HG03558 (cell line): Measurements from ENCODE around the gene MLPH.

Source experiments
- ATAC-seq: cut with Tn5 transposase; IDR thresholded peaks from one replicate; pipeline ENCODE4 v1.9.1; 2021; ENCODE audit warnings: moderate number of reproducible peaks; ENCODE audit not compliant: unreplicated experiment; ENCODE audit errors: extremely low read depth

MLPH gene

DNA sequence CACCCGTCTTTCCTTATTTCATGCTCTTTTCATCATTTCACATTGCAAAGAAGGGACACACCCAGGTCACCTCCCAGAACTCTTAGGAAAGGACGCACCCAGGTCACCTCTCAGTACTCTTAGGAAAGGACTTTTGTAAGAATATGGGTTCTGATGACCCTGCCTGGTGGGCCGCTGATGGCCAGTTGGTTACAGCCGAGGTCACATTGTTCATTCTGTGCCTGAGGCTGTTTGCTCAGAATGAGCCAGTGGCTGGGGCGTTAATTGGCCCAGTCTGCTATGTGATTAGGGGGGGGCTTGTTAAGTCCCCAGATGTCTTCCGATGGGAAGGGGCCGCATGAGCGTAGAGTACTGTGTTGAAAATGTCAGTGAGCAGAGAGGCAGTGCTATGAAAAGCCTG lies 9.4 kb downstream of the MLPH start:
- no peak for ATAC-seq

DNA sequence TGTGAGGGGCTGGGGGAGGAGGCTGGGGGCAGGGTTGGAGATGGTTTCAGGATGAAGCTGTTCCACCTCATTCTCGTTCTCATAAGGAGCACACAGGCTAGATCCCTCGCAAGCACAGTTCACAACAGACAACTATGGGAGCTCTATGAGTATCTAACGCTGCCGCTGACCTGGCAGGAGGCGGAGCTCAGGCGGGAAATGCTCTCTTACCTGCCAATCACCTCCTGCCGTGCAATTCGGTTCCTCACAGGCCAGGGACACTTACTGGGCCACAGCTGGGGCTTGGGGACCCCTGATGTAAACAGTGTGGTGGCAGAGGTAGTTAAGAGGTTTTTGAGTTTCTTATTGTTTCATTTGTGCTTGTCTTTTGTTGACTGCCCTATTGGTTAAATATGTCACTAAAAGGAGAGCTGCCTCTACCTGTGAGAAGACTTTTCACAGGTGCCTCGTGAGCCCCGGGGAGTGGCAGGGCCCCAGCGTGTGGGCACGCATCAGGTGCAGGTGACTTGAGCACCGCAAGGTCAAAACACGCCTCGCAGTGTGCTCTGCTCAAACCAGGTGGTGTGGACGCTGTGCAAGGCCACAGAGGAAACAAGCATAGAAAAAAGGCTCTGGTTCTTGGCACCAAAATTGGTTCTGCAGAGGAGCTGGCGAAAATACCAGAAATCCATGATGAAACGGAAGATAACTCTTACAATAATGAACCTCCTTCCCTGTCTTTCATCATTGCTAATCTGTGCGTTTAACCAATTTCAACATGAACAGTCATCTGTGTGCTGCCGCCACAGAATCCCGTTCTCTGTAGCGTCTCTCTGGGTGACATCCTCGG lies 10.2 kb downstream of the MLPH start:
- ATAC-seq = no peak

DNA sequence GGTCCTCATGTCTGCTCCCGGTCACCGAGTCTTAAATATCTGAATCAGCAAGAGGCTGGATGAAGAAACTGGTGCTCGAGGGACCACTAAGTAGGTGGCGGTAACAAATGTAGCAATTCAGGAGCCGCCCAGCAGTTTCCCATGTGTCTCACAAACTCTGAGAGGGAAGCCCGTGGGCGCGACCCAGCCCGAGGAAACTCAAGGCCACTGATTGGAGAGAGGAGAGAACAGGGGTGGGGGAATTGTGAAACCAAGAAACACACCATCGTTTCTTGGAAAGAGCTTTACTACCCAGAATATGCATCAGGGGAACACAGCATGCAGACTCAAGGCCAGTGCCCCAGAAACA lies 10.8 kb downstream of the MLPH start:
- no peak for ATAC-seq

DNA sequence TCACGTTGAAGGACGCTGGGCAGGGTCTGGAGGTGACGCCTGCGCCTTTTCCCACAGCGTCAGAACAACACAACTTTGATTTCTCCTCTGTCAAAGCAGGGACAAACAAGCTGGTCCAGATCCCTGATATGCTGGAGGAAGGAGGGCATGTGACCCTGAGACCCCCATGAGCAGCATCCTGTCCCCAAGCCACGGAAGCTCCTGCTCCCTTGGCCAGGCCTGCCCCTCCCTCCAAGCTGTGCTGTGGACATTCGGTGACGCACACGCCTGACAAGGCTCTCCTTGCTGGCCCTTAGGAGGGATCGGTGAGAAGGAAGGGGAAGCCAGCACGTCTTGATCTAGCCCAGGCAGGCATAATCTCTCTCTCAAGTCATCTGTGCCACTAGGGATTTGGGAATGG lies 11.3 kb downstream of the MLPH start:
- no peak for ATAC-seq

DNA sequence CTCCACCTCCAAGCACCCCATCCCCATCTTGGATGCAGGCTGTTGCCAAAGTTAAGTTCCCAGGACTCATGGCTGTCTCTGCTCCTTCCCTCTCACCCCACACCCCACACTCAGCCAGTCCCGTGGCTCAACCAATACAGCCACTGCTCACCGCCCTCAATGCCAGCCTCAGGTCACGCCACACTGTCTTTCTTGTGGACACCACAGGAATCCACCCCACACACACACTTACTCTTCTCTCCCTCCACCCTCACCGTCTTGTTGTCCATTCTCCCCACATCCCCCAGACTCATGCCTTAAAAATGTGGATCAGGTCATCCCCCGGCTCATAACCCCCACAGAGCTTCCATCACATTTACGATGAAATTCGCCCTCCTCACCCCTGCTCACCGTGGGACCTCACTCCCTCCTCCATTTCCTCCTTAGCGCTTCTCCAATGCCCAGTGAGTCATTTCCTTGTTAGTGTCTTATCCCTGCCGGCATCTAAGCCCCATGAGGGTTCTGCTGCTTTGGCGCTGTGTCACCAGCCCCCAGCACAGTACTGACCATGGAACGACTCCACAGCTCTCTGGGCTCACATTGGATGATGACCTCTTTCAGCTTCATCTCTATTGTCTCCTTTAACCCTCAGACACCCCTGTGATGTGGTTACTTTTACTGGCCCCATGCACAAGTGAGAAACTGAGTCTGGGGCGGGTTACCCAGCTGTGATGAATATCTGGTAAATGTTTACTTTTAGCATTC lies 13.8 kb downstream of the MLPH start:
- no peak for ATAC-seq

DNA sequence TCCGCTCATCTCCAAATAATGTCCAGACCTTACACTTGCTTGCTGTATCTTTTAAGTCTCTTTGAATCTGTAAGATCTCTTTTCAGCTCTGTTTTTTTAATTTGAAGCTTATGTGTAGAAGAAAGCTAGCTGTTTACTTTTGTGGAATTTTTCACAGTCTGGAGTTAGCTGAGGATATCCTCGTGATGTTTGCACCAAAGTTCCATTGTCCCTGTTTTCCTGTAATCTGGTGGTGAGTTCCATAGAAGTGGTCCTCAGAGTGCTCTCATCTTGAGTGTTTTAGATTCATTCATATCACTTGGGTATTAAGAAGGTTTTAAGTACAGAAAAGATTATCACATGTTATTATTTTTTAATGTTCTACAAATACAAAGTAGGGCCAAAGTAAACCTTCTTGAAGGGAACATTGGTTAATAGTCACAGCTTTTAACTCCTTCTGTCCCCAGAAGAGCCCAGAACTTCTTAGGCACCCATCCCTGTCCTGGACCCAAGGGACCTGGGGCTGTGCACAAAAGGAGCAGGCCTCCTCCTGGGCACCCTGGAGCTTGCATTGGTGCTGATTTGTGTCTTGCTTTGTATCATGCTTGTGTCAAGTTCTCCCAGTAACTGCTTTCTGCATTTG lies 15.0 kb downstream of the MLPH start:
- no peak for ATAC-seq

DNA sequence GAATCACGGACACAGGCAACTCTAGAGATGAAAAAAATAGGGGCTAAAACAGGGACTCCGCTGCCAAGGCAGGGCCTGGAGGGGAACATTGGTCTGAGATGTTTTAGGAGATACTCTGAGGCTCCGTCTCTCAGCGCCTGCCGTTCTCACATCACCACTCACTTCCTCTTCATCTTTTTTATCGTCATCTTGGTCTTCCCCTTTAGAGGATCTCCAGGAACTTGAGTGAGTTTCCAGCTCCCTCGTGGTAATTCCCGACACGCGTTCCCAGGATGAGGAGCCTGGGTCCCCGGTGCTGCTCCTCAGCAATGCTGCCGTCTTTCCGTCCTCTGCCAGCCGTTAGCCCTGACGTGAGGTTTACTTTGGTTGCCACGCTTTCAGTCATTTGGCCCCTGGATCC lies 16.1 kb downstream of the MLPH start:
- no peak for ATAC-seq

DNA sequence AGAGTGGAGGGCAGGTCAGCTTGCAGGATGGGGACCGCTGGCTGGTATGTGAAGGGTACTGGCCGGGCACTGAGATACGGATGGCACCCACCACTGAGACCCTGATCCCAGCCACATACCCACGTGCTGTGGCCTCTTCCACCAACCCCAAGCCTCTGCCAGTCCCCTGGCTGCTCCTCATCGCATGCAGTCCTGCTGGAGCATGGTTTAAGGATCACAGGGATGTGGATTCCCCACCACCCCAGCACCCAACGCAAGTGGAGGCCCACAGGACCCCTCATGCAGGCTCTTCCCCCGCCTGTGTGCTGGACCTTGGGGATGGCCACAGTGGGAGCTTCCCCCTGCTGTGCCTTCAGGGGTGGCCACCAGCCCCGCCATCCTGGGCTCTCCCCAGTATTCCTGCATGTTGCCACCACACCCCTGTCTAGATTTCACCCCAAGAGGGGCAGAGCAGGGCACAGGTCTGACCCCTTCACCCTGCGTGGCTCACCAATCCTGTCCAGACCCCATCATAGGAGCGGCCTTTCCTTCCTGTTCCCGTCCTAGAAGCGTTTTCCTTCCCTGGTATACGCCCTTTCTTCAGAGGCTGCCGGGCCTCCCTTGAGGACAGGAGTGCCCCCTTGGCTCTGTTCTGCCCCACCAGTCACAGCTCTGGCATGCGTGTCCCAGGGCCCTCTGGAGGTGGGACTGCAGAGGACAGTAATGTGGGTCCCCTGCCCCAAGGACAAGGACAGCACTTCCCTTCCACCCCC lies 18.3 kb downstream of the MLPH start:
- no peak for ATAC-seq

DNA sequence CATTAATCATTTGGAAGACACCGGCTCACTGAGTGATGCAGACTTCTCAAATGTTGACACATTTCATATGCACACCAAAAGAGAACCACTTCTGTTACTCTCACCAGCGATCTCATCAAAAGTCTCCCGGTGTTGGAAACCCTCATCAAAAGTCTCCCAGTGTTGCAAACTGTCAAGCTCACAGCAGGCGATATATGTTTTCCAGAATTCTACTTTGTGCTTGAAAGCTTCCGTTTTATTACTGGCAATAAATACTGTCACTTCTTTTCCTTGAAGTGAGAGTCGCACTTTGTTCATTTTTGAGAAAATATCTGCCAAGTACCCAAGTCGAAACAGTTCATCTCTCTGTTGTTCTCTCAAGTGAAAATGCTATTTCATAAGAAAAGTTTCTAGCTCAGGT lies 20.5 kb downstream of the MLPH start:
- no peak for ATAC-seq

DNA sequence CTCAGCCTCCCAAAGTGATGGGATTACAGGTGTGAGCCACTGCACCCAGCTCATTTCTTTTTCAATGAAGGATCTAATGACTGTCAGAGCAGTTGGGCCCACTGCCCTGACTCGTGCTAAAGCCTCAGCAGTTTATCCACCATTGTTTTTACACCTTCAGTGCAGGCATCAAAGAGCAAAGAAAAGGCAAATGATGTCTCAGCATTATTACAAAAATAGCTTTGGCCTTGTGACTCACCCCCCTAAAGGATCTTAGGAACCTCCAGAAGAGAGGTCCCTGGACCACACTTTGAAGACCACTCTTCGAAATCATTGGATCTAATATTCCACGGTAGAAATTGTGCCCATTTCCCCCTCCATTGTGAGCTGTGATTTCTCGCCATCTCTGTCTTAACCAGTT lies 21.3 kb downstream of the MLPH start:
- ATAC-seq = no peak

DNA sequence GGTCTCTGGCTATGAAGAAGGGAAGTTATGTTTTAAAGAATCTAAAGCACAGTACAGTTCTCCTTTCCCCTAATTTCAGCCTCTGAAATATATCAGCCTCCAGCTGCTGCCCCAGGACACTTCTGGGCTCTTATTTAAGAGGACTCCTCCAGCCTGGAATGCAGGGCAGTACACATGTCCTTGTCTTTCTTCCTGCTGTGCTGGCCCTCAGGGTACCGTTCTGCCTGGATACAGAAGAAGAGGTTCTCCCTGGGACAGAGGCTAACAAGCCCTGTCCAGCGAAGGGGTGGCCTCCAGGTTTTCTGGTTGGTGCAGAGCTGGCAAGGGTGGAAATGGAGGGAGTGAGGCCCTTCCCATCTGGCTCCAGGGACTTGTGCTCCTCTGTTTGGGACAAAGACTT lies 22.1 kb downstream of the MLPH start:
- no peak for ATAC-seq

DNA sequence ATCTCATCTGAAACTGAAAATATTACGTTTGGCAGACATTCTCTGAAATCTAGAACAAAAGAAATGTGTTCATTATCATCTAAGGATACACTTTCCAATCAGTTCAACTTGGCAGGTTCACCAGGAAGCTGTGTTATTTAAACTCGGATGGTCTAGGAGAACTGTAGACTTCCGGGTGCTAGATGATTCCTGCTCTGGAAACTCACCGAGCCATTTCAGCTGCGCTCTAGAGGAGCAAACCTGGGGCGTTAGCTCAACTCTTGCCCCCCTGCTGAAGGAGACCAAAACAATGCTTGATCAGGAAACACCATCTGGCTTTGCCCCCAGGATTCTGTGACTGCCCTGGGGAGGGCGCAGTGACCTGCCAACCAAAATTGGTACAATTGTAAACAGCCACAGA lies 22.9 kb downstream of the MLPH start:
- ATAC-seq = no peak

DNA sequence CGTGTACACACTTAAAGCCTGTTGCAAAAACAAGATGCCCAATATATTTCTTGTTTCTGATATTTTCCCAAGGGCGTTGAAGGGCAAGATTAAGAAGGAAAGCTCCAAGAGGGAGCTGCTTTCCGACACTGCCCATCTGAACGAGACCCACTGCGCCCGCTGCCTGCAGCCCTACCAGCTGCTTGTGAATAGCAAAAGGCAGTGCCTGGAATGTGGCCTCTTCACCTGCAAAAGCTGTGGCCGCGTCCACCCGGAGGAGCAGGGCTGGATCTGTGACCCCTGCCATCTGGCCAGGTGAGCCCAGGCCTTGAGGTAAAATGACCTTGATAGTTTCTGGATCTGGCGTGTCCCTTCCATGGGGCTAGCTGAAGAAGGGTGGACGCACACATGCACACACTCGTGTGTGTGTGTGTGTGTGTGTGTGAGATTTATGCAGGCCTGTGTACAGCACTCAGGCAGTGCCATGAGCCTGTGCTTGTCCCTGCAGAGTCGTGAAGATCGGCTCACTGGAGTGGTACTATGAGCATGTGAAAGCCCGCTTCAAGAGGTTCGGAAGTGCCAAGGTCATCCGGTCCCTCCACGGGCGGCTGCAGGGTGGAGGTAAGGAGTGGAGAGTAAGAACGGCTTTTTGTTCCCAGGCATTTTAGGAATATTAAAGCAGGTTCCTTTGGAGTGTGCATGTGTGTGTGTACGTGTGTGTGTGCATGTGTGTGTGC lies 23.6 kb downstream of the MLPH start:
- ATAC-seq = no peak

DNA sequence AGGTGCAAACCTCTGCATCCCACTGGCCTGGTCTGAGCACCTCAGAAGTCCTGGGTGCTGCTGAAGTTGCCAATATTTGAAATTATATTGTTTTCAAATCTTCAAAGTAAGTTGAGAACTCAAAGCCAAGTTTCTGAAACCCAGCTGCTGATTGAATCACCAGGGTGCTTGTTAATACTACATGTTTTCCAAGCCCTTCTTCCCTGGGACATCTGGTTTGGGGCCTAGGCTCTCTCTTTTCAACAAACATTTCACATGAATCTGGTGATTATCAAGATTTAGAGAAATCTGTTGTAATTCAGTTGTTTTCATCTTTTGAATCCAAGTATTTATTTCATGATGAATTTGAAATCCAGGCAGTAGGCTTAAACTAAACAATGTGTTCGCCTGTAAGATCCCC lies 24.4 kb downstream of the MLPH start:
- ATAC-seq = no peak

DNA sequence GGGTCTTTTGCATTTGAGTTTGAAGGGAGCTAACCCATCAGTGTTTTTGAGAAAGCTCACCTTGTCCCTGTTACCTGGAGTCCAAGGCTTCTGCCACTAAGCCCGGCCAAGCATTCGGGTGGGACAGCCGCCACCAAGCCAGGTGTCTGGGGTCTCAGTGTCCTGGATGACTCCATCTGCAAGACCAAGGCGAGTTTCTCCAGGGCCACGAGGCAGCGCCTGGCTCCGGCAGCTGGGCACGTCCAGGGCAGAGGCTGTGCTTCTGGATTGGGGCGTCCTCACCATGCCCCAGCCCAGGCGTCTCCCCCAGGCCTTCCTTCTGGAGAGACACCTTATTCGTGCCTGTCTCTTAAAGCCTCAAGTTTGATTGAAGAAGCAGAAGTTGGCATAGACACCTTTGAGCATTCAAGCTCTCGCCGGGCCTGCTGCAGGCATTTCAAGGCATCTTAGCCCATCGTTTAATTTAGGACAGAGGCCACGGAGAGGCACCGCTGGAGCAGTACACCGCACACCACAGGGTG lies 24.9 kb downstream of the MLPH start:
- no peak for ATAC-seq

DNA sequence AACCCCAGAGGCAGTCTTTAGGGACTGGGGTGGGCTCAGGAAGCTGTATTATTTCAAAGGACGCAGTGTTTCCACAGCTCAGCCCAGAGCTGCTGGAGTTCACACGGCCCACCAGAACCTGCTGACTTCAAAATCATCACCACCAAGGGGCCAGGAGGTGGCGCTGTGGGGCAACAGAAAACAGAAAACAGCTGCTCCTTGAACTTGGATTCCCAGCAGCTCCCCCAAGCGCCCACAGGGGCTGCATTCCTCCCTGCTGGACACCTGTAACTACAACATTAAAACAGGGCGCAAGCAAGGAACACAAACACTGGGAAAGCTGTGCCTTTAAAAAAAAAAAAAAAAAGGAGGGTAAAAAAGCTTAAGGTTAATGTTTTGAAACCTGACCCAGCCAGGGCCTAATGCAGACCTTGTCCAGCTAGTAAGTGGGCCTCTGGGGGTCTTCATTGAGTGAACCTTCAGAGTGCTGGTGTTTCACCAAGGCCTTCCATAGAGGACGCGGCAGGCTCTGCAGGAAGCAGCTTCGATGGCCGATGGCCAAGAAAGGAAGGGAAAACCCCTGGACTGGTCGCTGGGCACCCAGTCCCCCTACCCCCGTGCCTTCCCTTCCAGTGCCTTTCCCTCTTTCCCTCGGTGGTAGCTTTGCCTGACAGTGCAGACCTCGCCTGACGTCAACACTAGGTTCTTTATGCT lies 25.9 kb downstream of the MLPH start:
- ATAC-seq = no peak

DNA sequence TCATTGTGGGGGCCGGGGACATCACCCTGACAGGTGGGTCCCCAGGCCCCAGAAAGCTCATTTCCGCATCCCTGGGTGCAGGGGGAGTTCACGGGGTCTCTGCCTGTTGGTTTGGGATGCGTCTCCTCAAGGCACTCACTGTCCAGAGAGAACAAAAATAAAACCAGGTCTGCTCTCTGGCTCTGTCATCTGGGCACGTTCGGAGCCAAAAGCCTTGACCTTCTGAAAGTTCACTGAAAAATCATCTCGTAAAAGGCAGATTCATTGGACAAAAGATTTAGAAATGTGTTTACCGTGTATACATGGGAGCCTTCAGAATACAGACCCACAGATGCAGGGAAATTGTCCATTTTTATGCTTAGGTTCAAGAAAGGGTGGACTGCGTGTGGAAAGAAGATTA lies 26.6 kb downstream of the MLPH start:
- no peak for ATAC-seq

DNA sequence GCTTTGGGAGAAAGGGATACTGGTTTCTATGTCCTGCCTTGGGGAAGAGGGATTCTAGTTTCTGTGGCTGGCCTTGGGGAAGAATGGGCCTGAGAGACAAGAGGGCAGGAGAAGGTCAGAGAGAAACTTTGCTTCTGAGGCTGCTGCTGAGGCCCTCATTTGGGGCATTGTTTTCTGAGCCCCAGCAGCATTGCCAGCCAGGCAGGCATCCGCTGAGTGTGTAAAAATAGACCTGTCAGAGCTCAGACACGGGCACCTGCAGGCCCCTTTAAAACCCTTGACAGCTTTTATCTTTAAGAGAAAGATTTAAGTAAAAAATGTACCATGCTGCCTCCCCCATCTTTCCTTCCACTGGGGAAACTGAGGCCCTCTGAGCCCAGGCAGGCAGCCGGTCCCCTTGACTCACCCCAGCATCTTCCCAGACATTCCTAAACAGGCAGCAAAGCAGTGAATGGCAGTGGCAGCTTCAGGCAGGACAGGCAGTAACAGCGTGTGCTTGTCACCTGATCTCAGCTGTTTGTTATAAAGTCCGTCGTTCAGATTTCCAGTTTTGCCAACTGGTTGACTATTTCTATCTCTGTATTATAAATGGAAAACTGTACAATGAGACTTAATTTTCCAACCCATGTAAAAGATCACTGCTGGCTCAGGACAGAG lies 27.6 kb downstream of the MLPH start:
- ATAC-seq = no peak

DNA sequence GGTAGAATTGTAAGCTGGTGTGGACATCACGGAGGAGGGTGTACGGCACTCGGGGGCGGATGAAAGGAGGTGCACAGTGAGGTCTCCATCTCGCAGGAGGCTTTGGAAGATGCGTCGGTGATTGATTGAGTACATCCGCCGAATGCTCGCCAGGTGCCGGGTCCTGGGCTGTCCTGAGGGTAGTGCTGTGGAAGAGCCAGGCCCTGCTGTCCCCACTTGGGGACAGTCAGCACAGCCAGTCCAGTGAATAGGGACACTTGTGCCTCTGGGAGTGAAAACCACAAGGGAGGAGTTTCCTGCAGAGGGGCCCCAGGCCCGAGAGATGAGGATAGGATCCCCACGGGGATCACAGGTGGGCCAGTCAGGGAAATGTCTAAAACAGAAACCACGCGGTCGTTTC lies 28.1 kb downstream of the MLPH start:
- ATAC-seq = no peak
